Epithelial cell of esophagus (primary cell): Measurements from ENCODE around the gene KCNK17.

ENCODE experiments used
- DNase-seq: peaks from one replicate; pipeline ENCODE4 v3.0.0; 2010; ENCODE audit warnings: low read depth
- H3K4me3 ChIP-seq: 2 replicates; pipeline ENCODE4 v1.5.1; 2011; ENCODE audit warnings: mild to moderate bottlenecking, low read length, control low read depth
- CTCF ChIP-seq: IDR thresholded peaks from 2 replicates; pipeline ENCODE4 v1.5.1; 2011; ENCODE audit warnings: low read depth, mild to moderate bottlenecking, low read length, control low read depth, inconsistent platforms; ENCODE audit not compliant: insufficient read depth; ENCODE audit errors: missing control alignments

KCNK17 gene

GRCh38 chr6:39263303-39264037 lies 50.7 kb downstream of the KCNK17 start:
- no peak for DNase-seq
- TF ChIP-seq CTCF = no peak

GRCh38 chr6:39261751-39262150 lies 52.5 kb downstream of the KCNK17 start:
- DNase-seq = no peak
- TF ChIP-seq CTCF = no peak
- H3K4me3 ChIP-seq = no peak overlapping the region

More at GRCh38 chr6:39263303-39264037, 50.7 kb downstream of the KCNK17 start:
- no peak overlapping the region for H3K4me3 ChIP-seq

- no peak overlapping the region for H3K4me3 ChIP-seq
- no peak for DNase-seq
- no peak for TF ChIP-seq CTCF
Observed at GRCh38 chr6:39260953-39261352, 53.3 kb downstream of the KCNK17 start.

DNA sequence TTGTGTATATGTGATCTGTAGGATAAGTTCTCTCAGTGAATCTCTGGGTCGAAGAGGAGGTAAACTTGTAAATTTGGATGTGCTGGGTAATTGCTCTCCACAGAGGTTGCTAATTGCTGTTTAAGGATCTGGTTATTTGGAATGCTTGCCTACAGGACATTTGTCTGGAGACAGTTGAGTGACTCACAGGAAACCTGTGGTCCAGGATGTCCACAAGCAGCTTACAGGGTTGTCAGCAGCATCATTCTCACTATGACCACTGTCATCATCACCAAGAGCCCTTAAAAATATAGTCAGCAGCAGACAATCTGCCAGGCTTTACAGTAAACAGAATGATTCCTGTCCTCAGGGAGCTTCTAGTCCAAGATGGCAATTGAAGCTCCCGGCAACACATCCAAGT lies 53.8 kb downstream of the KCNK17 start:
- DNase-seq = no peak
- no peak for TF ChIP-seq CTCF
- H3K4me3 ChIP-seq = no peak overlapping the region

DNA sequence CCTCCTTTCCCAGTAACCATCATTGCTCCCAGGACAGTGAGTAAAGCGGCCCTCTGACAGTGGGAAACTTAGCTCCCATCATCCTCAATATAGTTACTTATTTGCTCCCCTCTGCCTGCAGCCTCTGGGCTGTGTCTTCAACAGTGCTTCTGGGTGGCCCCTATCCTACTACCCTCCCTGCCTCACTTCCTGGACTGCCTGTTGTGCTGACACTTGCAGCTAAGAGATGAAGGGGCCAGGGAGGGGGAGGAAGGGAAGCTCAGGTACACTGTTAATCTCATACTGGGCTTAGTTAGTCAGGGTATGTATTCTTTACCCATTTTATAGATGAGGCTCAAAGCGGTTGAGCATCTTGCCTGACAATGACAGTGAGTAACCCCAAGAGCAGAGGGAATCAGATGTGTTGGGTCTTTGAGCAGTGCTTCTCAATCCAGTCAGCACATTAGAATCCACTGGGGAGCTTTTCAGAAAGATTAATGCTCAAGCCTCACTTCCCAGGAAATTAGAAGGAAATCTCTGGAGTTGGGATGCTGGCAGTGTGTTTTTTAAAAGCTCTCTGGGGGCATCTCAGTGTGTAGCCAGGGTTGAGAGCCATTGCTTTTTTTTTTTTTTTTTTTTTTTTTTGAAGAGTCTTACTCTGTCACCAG lies 57.8 kb downstream of the KCNK17 start:
- no peak for DNase-seq
- TF ChIP-seq CTCF = no peak
- H3K4me3 ChIP-seq = no peak overlapping the region

DNA sequence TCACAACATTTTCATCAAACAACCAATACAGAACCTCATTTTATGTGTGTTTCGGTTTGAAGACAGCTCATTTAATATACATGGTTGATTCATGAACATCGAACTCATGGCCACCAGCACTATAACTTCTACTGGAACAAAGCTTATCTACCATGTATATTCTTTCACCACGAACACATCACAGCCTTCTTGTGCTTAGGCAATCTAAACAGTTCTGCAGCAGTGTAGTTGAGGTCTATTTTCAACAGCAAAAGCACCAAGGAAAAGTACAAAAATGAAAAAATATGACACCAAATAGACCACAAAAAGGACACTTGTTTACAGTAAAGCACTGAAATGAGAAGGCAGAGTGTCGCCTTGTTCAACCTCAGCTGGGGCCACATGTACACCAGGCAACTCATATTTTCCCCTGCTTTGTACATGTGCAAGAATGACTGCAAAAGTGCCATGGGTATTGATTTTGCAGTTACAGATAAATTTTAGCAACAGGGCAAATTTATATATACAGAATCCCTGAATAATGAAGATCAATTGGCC lies 59.2 kb downstream of the KCNK17 start:
- DNase-seq = no peak
- no peak overlapping the region for H3K4me3 ChIP-seq
- TF ChIP-seq CTCF = no peak
